Lower leg skin (tissue), 3 donors: ENCODE measurements around the gene HAVCR1.

Source experiments
- POLR2A ChIP-seq, 2 donors: fragments of 450-650 bp; IDR thresholded peaks; one replicate each; pipeline ENCODE4 v1.6.1; 2016 to 2017; ENCODE audit warnings: antibody characterized with exemption in 2 of 2, mild to moderate bottlenecking in 1 of 2, moderate library complexity in 1 of 2
- TF ChIP-seq, protein P1 (sequence below), 3 donors: fragments of 450-650 bp; IDR thresholded peaks; one replicate each; pipeline ENCODE4 v1.5.1; 2016; ENCODE audit warnings: antibody characterized with exemption in 3 of 3, mild to moderate bottlenecking in 3 of 3, moderate library complexity in 2 of 3

DNA sequence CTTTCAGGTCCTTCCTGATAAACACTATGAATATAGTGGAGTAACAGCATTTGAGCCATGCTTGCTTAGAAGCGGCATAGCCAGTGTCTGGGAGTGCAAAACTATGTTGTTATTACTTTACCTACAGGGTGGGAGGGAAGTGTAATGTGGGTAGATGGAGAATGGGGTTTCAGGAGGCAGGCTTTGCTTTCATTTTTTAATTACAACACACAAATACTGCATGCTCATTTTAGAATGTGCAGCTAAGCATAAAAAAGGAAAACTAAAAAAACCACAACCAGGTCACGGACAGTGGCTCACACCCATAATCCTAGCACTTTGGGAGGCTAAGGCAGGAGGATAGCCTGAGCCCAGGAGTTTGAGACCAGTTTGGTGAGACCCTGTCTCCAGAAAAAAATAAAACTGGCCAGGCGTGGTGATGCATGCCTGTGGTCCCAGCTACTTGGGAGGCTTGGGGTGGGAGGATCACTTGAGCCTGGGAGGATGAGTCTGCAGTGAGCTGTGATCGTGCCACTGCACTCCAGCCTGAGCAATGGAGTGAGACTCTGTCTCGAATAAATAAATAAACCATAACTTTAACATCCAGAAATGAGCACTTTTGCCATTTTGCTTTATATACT is 20.2 kb downstream of the HAVCR1 start:
- TF ChIP-seq, protein P1, sequence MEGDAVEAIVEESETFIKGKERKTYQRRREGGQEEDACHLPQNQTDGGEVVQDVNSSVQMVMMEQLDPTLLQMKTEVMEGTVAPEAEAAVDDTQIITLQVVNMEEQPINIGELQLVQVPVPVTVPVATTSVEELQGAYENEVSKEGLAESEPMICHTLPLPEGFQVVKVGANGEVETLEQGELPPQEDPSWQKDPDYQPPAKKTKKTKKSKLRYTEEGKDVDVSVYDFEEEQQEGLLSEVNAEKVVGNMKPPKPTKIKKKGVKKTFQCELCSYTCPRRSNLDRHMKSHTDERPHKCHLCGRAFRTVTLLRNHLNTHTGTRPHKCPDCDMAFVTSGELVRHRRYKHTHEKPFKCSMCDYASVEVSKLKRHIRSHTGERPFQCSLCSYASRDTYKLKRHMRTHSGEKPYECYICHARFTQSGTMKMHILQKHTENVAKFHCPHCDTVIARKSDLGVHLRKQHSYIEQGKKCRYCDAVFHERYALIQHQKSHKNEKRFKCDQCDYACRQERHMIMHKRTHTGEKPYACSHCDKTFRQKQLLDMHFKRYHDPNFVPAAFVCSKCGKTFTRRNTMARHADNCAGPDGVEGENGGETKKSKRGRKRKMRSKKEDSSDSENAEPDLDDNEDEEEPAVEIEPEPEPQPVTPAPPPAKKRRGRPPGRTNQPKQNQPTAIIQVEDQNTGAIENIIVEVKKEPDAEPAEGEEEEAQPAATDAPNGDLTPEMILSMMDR (IDR thresholded peaks at IDR 0.05) = no peak
- no peak for TF ChIP-seq POLR2A (IDR thresholded peaks at IDR 0.05)
